Measurements from ENCODE around the gene GALNT14.

DNA sequence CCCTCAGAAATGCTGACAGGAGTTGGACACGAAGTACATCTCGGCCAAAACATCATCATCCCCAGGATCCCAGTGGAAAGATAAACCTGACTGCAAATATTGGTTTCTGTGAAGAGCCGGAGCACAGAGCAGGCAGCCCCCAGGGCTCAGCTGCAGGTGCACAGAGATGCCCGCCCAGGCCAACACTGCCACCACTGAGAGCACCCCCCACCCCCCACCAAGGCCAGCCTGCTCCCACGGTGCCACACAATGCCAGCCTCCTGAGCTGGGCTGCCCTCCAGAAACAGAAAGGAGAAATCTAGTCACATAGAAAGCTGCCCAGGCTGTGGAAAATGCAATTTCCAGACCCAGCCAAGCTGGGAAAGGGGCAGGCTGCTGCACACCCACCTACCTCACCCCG is 71.7 kb downstream of the GALNT14 start:
- TF ChIP-seq, protein P1, sequence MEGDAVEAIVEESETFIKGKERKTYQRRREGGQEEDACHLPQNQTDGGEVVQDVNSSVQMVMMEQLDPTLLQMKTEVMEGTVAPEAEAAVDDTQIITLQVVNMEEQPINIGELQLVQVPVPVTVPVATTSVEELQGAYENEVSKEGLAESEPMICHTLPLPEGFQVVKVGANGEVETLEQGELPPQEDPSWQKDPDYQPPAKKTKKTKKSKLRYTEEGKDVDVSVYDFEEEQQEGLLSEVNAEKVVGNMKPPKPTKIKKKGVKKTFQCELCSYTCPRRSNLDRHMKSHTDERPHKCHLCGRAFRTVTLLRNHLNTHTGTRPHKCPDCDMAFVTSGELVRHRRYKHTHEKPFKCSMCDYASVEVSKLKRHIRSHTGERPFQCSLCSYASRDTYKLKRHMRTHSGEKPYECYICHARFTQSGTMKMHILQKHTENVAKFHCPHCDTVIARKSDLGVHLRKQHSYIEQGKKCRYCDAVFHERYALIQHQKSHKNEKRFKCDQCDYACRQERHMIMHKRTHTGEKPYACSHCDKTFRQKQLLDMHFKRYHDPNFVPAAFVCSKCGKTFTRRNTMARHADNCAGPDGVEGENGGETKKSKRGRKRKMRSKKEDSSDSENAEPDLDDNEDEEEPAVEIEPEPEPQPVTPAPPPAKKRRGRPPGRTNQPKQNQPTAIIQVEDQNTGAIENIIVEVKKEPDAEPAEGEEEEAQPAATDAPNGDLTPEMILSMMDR (conservative IDR thresholded peaks at IDR 0.05 in 1 of 2, IDR thresholded peaks at IDR 0.05 in 1 of 2; ENCODE audit: low read depth in 1 of 2, low read length in 2 of 2): no peak
- TF ChIP-seq EZH2 (IDR thresholded peaks at IDR 0.05; ENCODE audit: low read length, missing control alignments): no peak

All from fibroblast of lung (primary cell).